ENCODE data around the gene JAKMIP2.

GRCh38 chr5:147673791-147674190 lies 108.7 kb downstream of the JAKMIP2 start:
- TF ChIP-seq GABPA (IDR thresholded peaks at IDR 0.05; ENCODE audit: low read depth) = no peak
- no peak for TF ChIP-seq CTCF (IDR thresholded peaks at IDR 0.05; ENCODE audit: insufficient read depth, low read length)
- no peak for TF ChIP-seq POLR2AphosphoS5 (IDR thresholded peaks at IDR 0.05; ENCODE audit: low read depth)

All from HL-60 (cell line).